ENCODE data around the gene BRAP.

DNA sequence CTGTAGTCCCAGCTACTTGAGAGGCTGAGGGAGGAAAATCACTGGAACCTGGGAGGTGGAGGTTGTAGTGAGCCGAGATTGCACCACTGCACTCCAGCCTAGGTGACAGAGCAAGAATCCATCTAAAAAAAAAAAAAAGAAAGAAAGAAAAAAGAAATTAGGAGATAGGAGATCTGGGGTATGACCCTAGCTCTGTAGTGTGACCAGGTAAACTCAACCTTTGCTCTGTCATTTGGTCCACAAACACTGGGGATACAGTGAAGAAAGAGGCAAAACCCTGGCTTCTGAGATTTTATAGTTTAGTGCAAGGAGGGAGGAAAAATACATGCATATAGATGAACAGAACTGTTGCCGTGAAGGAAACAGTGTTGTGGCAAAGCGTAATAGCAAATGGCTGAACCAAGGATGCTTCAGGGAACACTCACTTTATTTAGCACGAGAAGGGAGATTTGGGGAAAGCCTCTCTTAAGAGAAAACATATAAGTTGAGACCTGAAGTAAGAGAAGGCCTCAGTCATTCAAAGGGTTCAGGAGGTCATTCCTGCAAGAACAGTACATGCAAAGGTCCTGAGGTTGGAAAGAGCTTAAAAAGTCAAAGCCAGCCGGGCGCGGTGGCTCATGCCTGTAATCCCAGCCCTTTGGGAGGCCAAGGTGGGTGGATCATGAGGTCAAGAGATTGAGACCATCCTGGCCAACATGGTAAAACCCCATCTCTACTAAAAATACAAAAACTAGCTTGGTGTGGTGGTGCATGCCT, 57.1 kb downstream of the BRAP start:
- TF ChIP-seq NR2C2 (CRISPR knock-in tag; IDR thresholded peaks at IDR 0.05) = no peak
- TF ChIP-seq, protein P1, sequence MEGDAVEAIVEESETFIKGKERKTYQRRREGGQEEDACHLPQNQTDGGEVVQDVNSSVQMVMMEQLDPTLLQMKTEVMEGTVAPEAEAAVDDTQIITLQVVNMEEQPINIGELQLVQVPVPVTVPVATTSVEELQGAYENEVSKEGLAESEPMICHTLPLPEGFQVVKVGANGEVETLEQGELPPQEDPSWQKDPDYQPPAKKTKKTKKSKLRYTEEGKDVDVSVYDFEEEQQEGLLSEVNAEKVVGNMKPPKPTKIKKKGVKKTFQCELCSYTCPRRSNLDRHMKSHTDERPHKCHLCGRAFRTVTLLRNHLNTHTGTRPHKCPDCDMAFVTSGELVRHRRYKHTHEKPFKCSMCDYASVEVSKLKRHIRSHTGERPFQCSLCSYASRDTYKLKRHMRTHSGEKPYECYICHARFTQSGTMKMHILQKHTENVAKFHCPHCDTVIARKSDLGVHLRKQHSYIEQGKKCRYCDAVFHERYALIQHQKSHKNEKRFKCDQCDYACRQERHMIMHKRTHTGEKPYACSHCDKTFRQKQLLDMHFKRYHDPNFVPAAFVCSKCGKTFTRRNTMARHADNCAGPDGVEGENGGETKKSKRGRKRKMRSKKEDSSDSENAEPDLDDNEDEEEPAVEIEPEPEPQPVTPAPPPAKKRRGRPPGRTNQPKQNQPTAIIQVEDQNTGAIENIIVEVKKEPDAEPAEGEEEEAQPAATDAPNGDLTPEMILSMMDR (IDR thresholded peaks at IDR 0.05) = no peak
- no peak for TF ChIP-seq FOXK1 (CRISPR knock-in tag; IDR thresholded peaks at IDR 0.05)
- no peak for TF ChIP-seq ESRRA (CRISPR knock-in tag; IDR thresholded peaks at IDR 0.05; ENCODE audit: borderline replicate concordance)
- TF ChIP-seq CREB1 (CRISPR knock-in tag; IDR thresholded peaks at IDR 0.05) = no peak

Data from WTC11 (cell line).